HG03575 (cell line): ENCODE data around the gene ZNF618.
"Not testable (repeated sequence)": the region's sequence is repeated elsewhere in the genome, so short reads cannot be mapped to it uniquely, and the experiment has no call there.

ENCODE experiments used
- ATAC-seq: cut with Tn5 transposase; IDR thresholded peaks from one replicate; pipeline ENCODE4 v1.9.1; 2021; ENCODE audit not compliant: unreplicated experiment, insufficient number of reproducible peaks, low FRiP score; ENCODE audit errors: extremely low read depth

Gene ZNF618

DNA sequence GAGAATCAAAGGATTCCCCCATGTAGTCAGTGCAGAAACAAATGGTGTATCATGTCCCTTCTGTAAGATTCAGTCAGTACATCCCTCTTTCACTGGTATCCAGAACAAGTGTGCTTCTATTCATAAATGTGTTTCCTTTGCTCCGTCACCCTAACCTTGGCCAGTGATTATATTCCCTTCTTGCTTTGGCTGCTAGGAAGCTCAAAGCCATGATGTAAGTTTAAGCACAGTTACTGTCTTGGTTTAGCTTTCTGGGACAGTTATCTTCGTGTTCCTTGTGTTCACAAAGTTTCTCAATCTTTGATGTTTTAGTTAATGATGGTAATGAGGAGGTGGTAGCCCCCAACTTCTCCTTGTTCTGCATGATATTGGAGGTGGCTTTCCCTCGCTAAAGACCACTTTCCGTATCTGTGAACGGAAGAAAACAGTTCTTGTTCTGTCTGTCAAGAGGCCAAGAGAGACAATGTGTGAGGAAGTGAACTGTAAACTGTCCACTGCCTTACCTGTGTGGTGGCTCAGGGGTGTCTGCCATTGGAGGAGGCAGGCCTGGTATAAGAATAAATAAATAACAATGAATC, 204.2 kb downstream of the ZNF618 start:
- ATAC-seq, result no peak

- ATAC-seq, result no peak
Observed at GRCh38 chr9:114080773-114081440, 204.8 kb downstream of the ZNF618 start.

DNA sequence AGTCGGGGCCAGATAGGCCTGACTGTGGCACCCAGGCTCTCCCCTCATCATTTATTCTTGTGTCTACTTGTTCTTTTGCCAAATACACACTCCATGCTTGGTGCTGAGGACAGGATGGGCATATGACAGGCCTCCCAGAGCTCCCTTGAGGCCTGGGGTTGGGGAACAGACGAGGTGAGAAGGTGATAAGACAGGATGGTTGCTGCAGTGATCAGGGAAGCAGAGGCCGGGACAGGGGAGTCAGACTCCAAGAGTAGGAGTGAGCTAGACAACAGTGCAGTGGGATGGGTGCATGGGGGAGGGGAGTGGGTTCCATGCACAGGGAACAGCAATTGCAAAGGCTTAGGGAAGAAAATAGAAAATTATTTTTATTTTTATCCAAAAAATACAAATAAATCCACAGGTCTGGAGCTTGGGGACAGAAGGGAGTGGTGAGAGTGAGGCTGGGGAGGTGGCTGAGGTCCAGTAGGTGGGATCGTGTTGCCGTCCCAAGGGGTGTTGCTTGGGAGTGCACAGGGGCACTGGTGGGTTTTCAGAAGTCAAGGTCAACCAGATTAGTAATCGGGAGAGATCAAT, 205.4 kb downstream of the ZNF618 start:
- no peak for ATAC-seq

- ATAC-seq, result no peak
Observed at GRCh38 chr9:114082017-114082762, 206.1 kb downstream of the ZNF618 start.

GRCh38 chr9:114082763-114083412, 206.8 kb downstream of the ZNF618 start:
- ATAC-seq, result not testable (repeated sequence)

GRCh38 chr9:114083666-114084065, 207.6 kb downstream of the ZNF618 start:
- ATAC-seq, result no peak

GRCh38 chr9:114084282-114085073, 208.4 kb downstream of the ZNF618 start:
- no peak for ATAC-seq

GRCh38 chr9:114085387-114085789, 209.3 kb downstream of the ZNF618 start:
- no peak for ATAC-seq

DNA sequence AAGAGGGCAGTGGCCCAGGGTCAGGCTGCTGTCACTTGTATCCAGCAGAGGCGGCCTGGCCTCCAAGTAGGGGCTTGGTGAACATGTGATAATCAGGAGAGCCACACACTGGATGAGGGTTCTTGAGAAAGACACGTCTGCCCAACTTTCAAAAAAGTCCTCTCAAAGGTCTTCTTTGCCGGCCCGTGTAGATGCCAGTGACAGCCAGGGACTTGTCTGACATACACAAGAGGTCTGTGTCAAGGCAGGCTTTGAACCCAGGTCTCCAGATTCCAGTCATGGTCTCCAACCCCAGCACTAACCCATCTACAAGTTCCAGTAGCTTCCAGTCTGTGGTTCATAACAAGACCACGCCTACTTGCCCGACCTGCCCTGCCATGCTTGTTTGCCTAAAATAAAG, 209.9 kb downstream of the ZNF618 start:
- ATAC-seq, result no peak

DNA sequence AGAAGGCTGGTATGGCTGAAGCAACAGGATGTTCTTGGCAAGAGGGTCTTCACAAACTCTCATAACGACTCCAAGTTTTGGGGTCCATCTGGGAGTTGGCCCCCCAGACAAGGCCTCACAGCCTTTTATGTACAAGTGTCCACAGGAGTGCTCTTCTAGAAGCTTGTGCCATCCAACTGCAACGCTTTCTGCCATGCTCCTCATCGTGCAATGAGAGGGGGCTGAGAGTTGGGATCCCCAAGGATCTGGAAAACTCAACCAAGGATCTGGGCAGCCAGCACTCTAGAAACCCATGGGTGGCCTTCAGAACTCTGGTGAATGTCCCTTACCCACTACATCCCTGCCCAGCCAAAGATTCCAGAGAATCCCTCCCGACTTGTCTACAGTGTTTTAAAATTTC, 210.5 kb downstream of the ZNF618 start:
- ATAC-seq, result no peak

GRCh38 chr9:114087721-114088120, 211.6 kb downstream of the ZNF618 start:
- no peak for ATAC-seq

DNA sequence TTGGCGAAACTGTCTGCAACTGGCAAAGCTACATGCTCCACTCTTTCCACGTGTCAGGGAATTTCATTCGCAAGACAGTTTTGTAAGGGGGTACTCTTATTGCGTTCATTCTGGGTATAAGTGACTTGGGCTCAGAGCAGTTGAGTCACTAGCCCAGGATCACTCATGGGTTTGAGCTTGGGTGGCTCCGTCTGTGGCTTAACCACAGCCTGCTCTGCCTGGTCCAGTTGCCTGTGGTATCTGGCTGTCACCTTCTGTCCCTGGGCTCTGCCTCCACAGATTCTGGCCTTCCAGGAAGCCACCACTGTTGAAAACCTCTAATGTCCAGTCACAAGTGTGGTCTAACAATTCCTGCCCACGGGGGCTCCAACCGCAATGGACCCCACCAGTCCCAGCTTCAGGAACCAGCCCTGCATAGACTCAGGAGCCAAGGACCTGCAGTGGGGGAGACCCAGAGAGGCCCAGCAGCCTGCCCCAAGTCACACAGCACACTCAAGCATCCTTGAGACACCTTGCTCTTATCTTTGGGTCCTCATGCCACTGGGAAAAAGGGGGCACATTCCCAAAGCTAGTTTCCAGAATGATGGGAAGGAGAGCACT, 212.6 kb downstream of the ZNF618 start:
- ATAC-seq, result no peak

DNA sequence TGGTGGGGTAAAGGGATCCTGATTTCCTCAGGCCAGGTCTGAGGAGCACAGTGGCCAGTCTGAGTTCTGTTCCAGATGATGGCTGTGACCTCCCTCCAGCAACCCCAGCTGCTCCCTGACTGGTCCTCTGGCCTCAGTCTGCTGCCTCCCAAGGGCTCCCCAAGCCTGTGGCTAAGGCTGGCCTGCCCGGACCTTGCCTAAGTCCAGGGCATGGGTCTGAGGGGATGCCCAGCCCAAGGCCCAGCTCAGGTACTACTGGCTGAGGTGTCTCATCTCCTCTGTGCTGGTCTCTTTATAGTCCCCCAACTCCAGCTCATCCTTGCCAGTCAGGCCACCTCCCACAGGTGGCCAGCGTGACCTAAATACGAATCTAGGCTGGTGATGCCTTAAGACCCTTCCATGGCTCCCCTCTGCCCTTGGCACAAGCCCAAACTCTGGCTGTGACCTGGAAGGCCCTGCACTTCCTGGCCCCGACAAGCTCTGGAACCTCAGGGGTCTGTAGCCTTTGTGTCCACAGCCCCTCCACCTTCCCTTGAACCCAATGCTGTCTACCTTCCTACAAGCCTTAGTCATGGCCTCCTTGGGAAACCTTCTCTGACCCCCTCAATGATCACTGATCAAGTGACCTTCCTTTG, 213.2 kb downstream of the ZNF618 start:
- ATAC-seq, result no peak

- no peak for ATAC-seq
Observed at GRCh38 chr9:114090798-114091197, 214.7 kb downstream of the ZNF618 start.

DNA sequence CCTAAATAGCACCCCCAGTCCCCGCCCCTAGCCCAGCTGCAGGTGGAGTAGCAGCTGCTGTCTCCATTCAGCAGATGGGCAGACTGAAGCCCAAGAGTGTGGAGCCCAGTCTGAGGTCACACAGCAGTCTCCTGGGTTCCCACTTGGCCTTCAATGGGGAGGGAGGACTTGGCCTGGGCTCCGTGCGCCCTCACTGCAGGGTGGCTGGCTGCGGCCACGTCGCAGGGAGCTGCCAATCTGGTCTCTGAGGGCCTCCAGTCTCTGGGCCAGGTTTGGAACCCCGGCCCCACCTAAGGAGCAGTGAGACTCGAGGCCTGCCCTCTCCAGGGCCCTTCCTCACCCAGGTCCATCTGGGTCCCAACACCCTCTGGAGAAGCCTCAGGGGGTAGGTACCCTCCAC, 215.6 kb downstream of the ZNF618 start:
- no peak for ATAC-seq

DNA sequence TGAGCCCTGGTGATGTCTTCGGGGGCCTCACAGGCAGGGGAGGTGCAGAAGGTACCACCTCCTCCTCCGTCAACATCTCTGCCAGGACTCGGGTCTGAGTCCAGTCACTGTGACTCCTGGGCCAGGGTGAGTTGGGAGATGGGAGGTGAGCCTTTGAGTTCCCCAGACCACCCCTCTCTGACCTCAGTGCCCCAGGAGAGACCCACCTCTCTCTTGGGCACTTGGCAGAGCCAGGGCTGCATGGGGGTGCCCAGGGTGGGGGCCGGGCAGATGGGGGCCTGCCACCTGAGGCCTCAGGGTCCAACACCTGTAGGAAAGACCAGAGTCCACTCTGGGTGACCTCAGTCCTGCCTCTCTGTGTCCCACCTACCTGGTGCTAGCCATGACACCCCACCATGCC, 216.2 kb downstream of the ZNF618 start:
- no peak for ATAC-seq

GRCh38 chr9:114093031-114093471, 216.9 kb downstream of the ZNF618 start:
- no peak for ATAC-seq
